HG03095 (cell line): ENCODE results near the gene TSPAN18.

ENCODE experiments used
- ATAC-seq: cut with Tn5 transposase; IDR thresholded peaks from one replicate; pipeline ENCODE4 v1.9.1; 2021; ENCODE audit warnings: moderate library complexity; ENCODE audit not compliant: unreplicated experiment

Gene TSPAN18

DNA sequence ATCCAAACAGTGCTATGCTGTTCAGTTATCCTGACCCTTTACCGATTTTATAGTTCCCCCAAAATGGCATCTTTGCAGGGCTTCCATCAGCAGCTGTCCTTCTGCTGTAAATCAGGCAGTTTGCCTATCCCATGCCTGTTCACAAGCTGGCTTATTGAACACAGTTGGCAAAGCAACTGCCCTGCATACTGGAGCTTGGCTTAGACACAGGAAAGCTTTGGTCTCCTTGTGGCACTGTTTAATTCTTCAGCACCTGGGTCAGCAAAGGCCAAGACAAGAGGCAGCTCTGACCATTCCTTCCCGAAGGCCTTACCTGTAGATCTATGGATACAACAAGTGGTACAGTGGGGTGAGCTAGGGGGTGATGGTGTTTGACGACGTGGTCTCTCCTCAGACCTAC lies 32.2 kb downstream of the TSPAN18 start:
- ATAC-seq = no peak

- no peak for ATAC-seq
Measured at GRCh38 chr11:44759743-44760476, 33.1 kb downstream of the TSPAN18 start.

GRCh38 chr11:44760477-44760872 lies 33.7 kb downstream of the TSPAN18 start:
- no peak for ATAC-seq

- ATAC-seq = no peak
Measured at GRCh38 chr11:44760917-44761550, 34.3 kb downstream of the TSPAN18 start.

- ATAC-seq = no peak
Measured at GRCh38 chr11:44761551-44761961, 34.8 kb downstream of the TSPAN18 start.

GRCh38 chr11:44763121-44763820 lies 36.5 kb downstream of the TSPAN18 start:
- no peak for ATAC-seq

GRCh38 chr11:44764583-44764982 lies 37.8 kb downstream of the TSPAN18 start:
- no peak for ATAC-seq

DNA sequence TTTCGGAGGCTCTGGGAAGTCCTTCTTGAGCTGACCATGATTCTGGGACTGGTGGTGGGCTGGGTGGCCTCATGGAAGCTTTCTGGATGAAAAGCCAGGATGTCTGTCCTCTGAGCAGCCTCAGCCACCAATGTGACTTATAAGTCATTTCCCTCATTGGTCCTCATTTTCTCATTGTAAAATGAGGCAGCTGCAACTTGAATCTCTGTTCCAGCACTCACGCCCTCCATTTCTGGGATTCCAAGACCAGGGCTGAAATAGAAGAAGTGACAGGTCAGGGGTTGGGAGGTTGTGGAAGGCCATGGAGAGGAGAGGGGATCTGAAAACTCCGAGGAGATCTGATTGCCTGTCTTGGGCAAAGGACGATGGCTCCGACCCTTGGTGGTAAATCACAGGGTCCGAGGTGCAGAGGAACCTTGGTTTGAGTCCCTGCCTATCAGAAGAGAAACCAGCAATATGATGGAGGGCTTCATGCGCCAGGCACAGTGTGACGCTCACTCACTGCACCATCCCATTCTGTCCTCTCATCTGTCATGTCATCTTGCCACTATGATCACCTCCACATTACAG lies 38.3 kb downstream of the TSPAN18 start:
- ATAC-seq = no peak

- no peak for ATAC-seq
Measured at GRCh38 chr11:44765676-44766075, 38.9 kb downstream of the TSPAN18 start.

DNA sequence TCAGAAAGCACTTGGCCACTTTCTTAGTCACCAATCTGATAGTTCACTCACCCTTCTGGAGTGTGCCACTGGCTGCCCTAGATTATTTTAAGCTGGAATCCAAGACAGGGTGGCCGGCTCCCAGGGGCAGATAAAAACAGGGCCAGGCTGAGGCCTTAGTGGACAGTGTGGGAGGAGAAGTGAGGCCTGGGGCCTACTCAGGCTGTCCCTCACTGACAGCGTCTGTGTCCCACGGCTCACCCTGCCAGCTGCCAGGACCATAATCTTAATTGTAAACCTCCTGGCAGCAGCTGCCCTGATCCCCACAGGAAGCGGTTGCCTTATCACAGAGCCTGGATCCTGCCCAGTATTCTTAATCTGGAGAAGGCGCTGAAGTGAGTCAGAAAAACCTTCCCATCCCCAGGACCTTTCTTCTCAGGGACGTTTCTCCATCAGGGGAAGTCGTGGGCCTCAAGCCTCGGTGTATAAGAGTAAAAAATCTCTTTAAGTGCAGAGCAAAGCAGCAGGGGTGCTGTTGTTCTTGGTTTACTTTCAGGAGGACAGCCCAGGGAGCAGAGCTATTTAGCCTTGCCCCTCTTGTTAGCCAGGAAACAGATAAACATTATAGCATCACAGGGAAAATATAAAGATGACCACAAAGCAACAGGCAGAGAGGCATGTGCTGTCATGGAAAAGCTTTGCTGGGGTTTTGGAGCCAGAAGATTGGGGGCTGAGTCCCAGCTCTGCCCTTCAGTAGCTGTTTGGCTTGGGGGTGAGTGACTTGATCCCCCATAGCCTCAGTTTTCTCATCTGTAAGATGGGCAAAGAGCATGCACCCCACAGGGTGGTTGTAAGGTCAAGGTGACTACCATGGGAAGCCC lies 39.6 kb downstream of the TSPAN18 start:
- no peak for ATAC-seq

- ATAC-seq = no peak
Measured at GRCh38 chr11:44766972-44767278, 40.2 kb downstream of the TSPAN18 start.

GRCh38 chr11:44767421-44767820 lies 40.7 kb downstream of the TSPAN18 start:
- ATAC-seq = no peak

DNA sequence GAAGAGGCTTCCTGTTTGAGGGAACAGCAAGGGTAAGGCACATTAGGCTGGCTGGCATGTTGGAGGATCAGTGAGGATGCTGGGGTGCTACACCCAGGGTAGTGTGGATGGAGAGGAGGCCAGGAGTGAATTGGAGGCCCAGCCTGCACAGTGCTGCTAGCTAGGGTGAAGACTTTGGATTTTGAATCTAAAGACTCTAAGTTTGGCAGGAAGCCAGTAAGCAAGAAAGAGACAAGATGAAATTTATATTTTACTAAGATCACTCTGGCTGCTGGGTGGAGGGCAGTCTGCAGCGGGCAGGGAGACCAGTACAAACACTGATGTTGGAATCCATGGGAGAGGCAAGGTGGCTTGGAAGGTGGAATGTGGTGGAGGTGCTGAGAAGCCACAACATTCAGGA lies 43.6 kb downstream of the TSPAN18 start:
- no peak for ATAC-seq

DNA sequence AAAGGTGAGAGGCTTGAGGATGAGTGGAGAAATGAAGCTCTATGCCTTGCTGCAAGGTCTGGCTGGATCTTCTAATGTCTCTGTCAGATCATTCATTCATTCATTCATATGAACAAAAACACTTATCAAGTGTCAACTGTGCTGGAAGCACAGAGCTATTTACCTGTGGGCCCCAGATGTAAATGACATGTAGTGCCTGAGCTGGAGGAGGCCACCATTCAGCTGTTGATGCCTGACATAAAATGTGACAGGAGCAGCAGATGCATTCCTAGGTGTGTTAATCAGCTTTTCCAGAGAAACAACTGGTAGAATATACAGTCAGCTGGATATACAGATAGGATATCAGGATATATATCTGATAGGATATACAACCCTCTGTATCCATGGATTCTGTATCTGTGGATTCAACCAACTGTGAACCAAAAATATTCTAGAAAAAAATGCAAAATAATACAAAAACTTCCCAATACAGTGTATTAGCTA lies 44.5 kb downstream of the TSPAN18 start:
- ATAC-seq = no peak

DNA sequence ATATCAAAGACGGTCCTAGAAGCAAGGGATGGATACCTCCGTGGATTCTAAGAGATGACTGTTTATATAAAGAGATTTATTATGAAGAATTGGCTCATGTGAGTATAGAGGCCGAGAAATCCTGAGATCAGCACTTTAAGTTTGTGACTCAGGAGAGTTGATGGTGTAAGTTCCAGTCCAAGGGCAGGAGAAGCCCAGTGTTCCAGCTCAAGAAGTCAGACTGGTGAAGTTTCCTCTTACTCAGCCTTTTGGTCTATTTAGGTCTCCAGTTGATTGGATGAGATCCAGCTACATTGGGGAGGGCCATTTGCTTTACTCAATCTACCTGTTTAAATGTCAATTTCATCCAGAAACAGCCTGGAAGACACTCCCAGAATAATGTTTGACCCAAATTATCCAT lies 45.1 kb downstream of the TSPAN18 start:
- no peak for ATAC-seq

DNA sequence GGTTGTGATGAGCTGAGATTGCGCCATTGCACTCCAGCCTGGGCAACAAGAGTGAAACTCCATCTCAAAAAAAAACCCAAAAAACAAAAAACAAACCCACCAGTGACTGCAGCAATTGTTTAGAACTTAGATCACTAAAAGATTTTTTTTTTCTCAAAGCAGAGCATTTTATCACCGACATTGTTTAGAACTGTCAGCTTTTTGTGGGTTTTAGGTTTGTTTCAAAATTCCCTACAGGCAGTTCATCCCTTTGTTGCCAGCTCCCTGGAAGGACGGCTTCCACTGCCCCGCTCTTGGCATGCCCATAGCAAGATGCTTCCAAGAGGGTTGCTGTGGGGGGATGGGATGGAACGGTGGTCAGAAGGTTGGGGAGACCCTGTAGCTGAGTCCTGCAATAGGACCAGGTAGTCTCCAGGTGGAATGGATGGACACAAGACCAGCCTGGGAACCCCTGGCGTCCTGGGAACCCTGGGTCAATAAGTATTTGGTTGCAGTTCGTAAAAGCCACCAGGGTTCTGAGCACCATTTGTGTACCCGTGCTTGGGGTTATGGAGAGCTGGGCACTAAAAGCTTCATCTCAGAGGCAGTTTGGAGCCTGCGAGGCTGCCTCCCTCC lies 46.7 kb downstream of the TSPAN18 start:
- ATAC-seq = no peak

- ATAC-seq = no peak
Measured at GRCh38 chr11:44774108-44774507, 47.3 kb downstream of the TSPAN18 start.

DNA sequence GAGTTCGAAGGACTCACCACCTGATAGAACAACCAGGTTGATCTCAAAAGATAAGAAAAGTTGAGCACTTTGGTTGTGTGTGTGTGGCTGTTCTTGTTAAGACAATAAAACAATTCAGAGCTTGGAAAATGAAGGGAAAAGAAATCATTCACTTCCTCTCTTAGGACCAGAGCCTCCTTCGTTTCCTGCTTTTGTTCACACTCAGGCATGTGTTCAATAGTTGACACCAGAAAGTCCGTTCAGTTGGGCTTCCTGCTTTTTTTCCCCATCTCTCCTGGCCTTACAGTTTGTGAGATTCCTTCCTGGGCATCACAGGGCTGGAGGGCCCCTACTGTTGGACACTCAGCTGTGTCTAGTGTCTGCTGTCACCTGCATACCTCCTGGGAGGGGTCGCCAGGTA lies 48.0 kb downstream of the TSPAN18 start:
- no peak for ATAC-seq

DNA sequence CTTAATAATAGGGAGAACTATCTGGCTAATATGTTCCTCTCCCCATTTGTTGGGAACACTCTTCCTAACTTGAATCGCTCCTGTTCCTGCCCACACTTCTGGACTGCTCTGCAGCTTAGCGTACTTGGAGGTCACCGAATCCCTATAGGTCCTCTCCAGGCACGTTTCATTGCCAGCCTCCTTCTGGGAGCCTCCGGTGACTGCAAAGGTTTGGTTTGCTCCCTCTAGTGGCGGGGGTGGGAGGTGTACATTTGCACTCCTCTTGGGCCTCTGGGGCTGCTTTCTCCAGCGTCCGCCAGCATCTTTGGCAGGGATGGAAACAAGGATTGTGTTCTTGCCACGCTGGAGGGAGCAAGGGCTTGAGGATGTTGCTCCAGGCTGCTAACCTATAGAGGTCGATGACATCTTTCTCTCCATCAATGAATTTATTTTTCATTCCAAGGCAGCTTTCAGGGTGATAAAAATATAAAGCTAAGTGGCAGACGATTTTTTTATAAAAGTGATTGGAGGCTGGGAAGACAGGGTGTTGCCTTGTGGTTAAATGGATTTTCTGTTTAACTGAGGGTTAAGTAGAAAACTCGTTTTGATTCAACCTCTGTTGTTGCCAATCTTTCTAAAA lies 48.7 kb downstream of the TSPAN18 start:
- no peak for ATAC-seq

- no peak for ATAC-seq
Measured at GRCh38 chr11:44775985-44776446, 49.3 kb downstream of the TSPAN18 start.
